MM.1S (cell line): ENCODE data around the gene PNKD.
A peak's percentile ranks its signal among the peaks of the same experiment; 100 is the strongest.

Experiments
- DNase-seq: peaks from one replicate; pipeline ENCODE4 v3.0.0-alpha.2; 2015
- H2AFZ ChIP-seq: fragments of 300-600 bp; sonication (generic); 2 replicates; pipeline ENCODE4 v1.6.0; 2016; ENCODE audit warnings: antibody characterized with exemption, low read length
- H3F3A ChIP-seq: fragments of 300-600 bp; sonication (generic); 2 replicates; pipeline ENCODE4 v1.6.1; 2016; ENCODE audit warnings: mild to moderate bottlenecking, antibody characterized with exemption, low read length, moderate library complexity, mixed read lengths; ENCODE audit not compliant: insufficient read depth
- H3K27ac ChIP-seq: fragments of 300-600 bp; sonication (generic); 2 replicates; pipeline ENCODE4 v1.5.1; 2016; ENCODE audit warnings: mild to moderate bottlenecking, low read length
- H3K27me3 ChIP-seq: fragments of 300-600 bp; sonication (generic); replicated peaks from 2 replicates; pipeline ENCODE4 v1.6.0; 2016; ENCODE audit warnings: low read length; ENCODE audit not compliant: insufficient read depth
- H3K36me3 ChIP-seq: fragments of 300-600 bp; sonication (generic); replicated peaks from 2 replicates; pipeline ENCODE4 v1.6.1; 2016; ENCODE audit warnings: mild to moderate bottlenecking, low read length, mixed read lengths; ENCODE audit not compliant: insufficient read depth
- H3K4me1 ChIP-seq: fragments of 300-600 bp; sonication (generic); 2 replicates; pipeline ENCODE4 v1.6.1; 2016; ENCODE audit warnings: low read length, mixed read lengths
- H3K4me2 ChIP-seq: fragments of 300-600 bp; sonication (generic); 2 replicates; pipeline ENCODE4 v1.6.0; 2016; ENCODE audit warnings: low read depth, low read length
- H3K4me3 ChIP-seq: fragments of 300-600 bp; sonication (generic); 2 replicates; pipeline ENCODE4 v1.5.1; 2016; ENCODE audit warnings: low read length, mixed read lengths
- H3K79me2 ChIP-seq: fragments of 300-600 bp; sonication (generic); 2 replicates; pipeline ENCODE4 v1.6.1; 2016; ENCODE audit warnings: mixed run types, low read length, mixed read lengths
- H3K9ac ChIP-seq: fragments of 300-600 bp; sonication (generic); 2 replicates; pipeline ENCODE4 v1.6.1; 2016; ENCODE audit warnings: low read length, mixed read lengths
- H3K9me2 ChIP-seq: fragments of 300-600 bp; sonication (generic); replicated peaks from 2 replicates; pipeline ENCODE4 v1.6.1; 2016; ENCODE audit warnings: mild to moderate bottlenecking, low read length, mixed read lengths; ENCODE audit not compliant: insufficient read depth
- H3K9me3 ChIP-seq: fragments of 300-600 bp; sonication (generic); replicated peaks from 2 replicates; pipeline ENCODE4 v1.6.1; 2016; ENCODE audit warnings: mild to moderate bottlenecking, low read length, mixed read lengths; ENCODE audit not compliant: insufficient read depth
- H4K20me1 ChIP-seq: fragments of 300-600 bp; sonication (generic); 2 replicates; pipeline ENCODE4 v1.6.1; 2016; ENCODE audit warnings: mild to moderate bottlenecking, low read length, moderate library complexity, mixed read lengths; ENCODE audit not compliant: insufficient read depth
- CTCF ChIP-seq: fragments of 300-600 bp; sonication (generic); IDR thresholded peaks from 2 replicates; pipeline ENCODE4 v1.5.1; 2016; ENCODE audit warnings: antibody characterized with exemption, low read length, mixed read lengths
- EZH2 ChIP-seq: fragments of 300-600 bp; sonication (generic); optimal IDR thresholded peaks from 2 replicates; pipeline ENCODE3; 2017; ENCODE audit warnings: low read depth, mild to moderate bottlenecking, antibody characterized with exemption, low read length, mixed read lengths
- EZH2phosphoT487 ChIP-seq: fragments of 300-600 bp; sonication (generic); IDR thresholded peaks from 2 replicates; pipeline ENCODE4 v1.6.1; 2018; ENCODE audit warnings: antibody characterized with exemption, low read length

PNKD gene

GRCh38 chr2:218289639-218290315 is 19.5 kb downstream of the PNKD start:
- no peak overlapping the region for H3K27ac ChIP-seq
- peaks cover 44% of the 10 kb centered on the region for H3F3A ChIP-seq
- H3K36me3 ChIP-seq = no peaks in the 10 kb centered on the region
- H4K20me1 ChIP-seq = no peaks in the 10 kb centered on the region
- peaks cover 66% of the 10 kb centered on the region for H3K79me2 ChIP-seq
- DNase-seq = no peak
- no peak overlapping the region; the same call in 1 of the 2 replicates for H3K4me3 ChIP-seq
- H3K4me1 ChIP-seq = peaks cover 56% of the 10 kb centered on the region
- no peaks in the 10 kb centered on the region for H3K9me2 ChIP-seq
- H3K27me3 ChIP-seq = no peaks in the 10 kb centered on the region
- TF ChIP-seq EZH2 (no peak), EZH2phosphoT487 (no peak), CTCF (no peak)
- H3K9me3 ChIP-seq = no peaks in the 10 kb centered on the region
- H2AFZ ChIP-seq = no peak overlapping the region
- H3K4me2 ChIP-seq = peak overlapping the region; percentile 97
- H3K9ac ChIP-seq = no peak overlapping the region

GRCh38 chr2:218290316-218291261 is 20.3 kb downstream of the PNKD start:
- H3K9me2 ChIP-seq = no peaks in the 10 kb centered on the region
- H3K4me3 ChIP-seq = peak overlapping the region; percentile 81
- TF ChIP-seq EZH2phosphoT487 = no peak
- no peak for TF ChIP-seq EZH2
- no peak for TF ChIP-seq CTCF
- peaks cover 58% of the 10 kb centered on the region for H3K79me2 ChIP-seq
- peak overlapping the region; percentile 97 for H3K4me2 ChIP-seq
- H3K4me1 ChIP-seq = peaks cover 56% of the 10 kb centered on the region
- H3K9me3 ChIP-seq = no peaks in the 10 kb centered on the region
- peak; percentile 80 for DNase-seq
- H3F3A ChIP-seq = peaks cover 46% of the 10 kb centered on the region
- H3K27me3 ChIP-seq = no peaks in the 10 kb centered on the region
- H3K36me3 ChIP-seq = no peaks in the 10 kb centered on the region
- H3K9ac ChIP-seq = peak overlapping the region; percentile 80
- H2AFZ ChIP-seq = no peak overlapping the region
- H3K27ac ChIP-seq = peak overlapping the region; percentile 83
- H4K20me1 ChIP-seq = no peaks in the 10 kb centered on the region

- peaks cover 49% of the 10 kb centered on the region for H3K79me2 ChIP-seq
- TF ChIP-seq EZH2 (no peak), CTCF (no peak), EZH2phosphoT487 (no peak)
- H3K4me2 ChIP-seq = peak overlapping the region; percentile 97
- H3K9ac ChIP-seq = peak overlapping the region; percentile 80
- peak overlapping the region; percentile 60 for H2AFZ ChIP-seq
- peaks cover 37% of the 10 kb centered on the region for H3F3A ChIP-seq
- peak overlapping the region; percentile 81 for H3K4me3 ChIP-seq
- DNase-seq = no peak
- H4K20me1 ChIP-seq = no peaks in the 10 kb centered on the region
- no peaks in the 10 kb centered on the region for H3K36me3 ChIP-seq
- no peaks in the 10 kb centered on the region for H3K9me3 ChIP-seq
- H3K4me1 ChIP-seq = peaks cover 54% of the 10 kb centered on the region
- H3K9me2 ChIP-seq = no peaks in the 10 kb centered on the region
- peak overlapping the region; percentile 83 for H3K27ac ChIP-seq
- H3K27me3 ChIP-seq = no peaks in the 10 kb centered on the region
Observed at GRCh38 chr2:218291318-218292047, 21.2 kb downstream of the PNKD start.
